GM10266 (cell line): Measurements from ENCODE around the gene MAST4.

Source experiments
- DNase-seq: peaks from one replicate; pipeline ENCODE4 v3.0.0; 2012; ENCODE audit errors: extremely low spot score
- TF ChIP-seq, protein P1 (sequence below): IDR thresholded peaks from 2 replicates; pipeline ENCODE4 v1.5.1; 2012; ENCODE audit warnings: mild to moderate bottlenecking, low read depth; ENCODE audit not compliant: control insufficient read depth, insufficient read depth; ENCODE audit errors: missing control alignments

Gene MAST4

DNA sequence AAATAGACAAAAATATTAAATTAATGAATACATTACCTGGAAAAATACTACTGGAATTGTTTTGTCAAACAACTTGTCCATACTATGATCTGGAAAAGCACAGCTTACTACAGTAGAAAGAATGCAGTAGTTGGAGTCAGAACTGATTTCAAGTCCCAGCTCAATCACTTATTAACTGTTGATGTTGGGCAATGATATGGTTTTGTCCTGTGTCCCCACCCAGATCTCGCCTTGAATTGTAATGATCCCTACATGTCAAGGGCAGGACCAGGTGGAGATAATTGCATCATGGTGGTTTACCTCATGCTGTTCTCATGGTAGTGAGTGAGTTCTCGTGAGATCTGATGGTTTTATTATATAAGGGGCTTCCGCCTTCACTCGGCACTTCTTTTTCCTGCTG is 352.9 kb downstream of the MAST4 start:
- no peak for DNase-seq
- TF ChIP-seq, protein P1, sequence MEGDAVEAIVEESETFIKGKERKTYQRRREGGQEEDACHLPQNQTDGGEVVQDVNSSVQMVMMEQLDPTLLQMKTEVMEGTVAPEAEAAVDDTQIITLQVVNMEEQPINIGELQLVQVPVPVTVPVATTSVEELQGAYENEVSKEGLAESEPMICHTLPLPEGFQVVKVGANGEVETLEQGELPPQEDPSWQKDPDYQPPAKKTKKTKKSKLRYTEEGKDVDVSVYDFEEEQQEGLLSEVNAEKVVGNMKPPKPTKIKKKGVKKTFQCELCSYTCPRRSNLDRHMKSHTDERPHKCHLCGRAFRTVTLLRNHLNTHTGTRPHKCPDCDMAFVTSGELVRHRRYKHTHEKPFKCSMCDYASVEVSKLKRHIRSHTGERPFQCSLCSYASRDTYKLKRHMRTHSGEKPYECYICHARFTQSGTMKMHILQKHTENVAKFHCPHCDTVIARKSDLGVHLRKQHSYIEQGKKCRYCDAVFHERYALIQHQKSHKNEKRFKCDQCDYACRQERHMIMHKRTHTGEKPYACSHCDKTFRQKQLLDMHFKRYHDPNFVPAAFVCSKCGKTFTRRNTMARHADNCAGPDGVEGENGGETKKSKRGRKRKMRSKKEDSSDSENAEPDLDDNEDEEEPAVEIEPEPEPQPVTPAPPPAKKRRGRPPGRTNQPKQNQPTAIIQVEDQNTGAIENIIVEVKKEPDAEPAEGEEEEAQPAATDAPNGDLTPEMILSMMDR = no peak

DNA sequence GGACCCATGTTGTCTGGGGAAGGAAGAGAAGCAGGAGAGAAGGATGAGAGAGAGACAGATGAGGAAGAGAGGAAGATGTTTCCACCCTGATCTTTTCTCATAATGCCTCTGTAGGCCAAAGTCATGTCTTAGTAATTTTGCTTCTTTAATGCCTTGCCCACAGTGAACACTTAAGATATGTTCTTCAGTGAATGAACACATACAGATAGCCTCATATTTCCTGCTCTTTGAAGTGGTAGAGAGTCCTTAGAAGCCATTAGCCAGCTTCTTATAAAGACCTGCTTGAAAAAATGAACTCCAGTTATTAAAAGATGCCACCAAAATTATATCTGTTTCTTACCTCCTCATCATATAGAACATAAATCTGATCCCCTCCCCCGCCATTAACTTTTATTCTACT is 356.0 kb downstream of the MAST4 start:
- TF ChIP-seq, protein P1 = no peak
- DNase-seq = no peak

DNA sequence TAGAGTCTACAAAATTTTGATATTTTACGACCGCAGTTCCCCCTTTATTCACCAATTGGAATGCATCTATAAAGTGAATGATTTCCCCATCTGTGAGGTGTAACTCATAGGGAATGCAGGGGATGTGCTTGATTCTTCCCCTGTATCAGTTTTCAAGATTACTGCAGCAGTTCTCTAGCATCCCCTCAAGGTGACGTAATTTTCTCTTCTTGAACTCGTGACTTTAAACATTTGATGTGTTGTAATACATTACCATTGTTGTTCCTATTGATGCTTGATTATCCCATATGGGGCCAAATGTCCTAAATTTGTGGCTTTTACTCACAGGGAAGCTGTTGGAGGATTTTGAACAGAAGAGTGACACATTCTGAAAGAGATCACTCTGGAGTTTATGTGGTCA is 360.2 kb downstream of the MAST4 start:
- TF ChIP-seq, protein P1 = no peak
- no peak for DNase-seq

DNA sequence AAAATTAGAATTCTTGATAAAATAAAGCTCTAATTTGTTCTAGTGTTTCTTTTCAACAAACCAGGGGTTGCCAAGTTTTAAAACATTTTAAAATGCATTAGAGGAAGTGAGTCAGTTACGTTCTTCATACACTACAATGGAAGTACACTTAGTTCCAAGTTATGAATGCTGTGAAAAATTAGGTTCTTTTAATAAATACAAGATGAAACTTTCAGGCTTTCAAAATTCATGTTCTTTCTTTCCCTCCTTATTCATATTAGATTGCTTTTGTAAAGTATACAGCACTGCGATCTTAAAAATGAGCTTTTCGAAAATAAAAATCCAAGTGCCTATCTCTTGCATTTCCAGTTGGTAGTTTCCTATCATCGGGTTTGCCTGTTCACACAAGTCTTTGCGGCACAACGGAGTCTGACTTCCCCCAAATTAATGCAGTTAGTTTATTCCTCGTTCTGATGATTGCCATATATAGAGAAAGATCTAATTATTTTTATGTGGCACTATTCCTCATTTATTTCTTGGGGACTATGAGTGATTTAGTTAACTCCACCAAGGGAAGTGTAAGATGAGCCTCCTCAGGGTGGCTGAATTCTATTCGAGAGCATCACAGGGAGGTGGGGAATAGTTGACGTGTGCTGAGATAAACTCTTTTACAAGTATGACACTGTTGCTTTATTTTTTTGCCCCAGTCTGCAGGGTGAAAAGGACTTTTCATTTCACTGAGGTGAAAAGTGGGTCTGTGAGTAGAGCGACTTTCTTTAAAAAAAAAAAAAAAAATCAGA is 362.2 kb downstream of the MAST4 start:
- no peak for DNase-seq
- TF ChIP-seq, protein P1 = no peak

DNA sequence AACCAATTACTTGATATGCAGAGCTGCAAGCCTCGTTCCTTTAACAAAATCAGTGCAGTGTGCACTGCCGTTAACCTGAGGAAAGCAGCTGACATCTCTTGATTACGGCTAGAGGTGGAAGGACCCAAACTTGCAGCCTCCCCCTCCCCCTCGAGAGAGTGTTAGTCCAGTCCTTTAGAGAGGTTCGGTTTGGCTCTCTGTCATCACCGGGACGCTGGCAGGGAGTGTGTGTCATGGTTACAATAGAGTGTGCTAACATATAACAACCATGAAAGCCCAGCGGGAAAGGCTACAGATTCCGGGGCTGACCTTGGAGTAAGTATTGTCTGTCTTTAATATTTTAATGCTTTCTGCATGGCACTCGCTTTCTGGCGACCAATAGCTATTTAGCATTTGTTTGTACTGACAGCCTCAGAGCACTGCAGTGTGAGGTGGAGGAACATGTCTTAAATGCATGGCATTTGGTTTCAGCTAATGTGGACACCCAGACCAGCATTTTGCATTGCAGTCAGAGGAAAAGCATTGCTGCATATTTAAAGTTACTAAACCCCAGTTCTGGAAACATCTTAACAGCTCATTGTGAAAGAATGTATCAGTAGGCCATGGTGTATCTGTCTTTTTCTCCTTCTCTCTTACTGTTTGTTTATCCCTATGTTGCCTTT is 362.9 kb downstream of the MAST4 start:
- TF ChIP-seq, protein P1 = no peak
- DNase-seq = no peak

DNA sequence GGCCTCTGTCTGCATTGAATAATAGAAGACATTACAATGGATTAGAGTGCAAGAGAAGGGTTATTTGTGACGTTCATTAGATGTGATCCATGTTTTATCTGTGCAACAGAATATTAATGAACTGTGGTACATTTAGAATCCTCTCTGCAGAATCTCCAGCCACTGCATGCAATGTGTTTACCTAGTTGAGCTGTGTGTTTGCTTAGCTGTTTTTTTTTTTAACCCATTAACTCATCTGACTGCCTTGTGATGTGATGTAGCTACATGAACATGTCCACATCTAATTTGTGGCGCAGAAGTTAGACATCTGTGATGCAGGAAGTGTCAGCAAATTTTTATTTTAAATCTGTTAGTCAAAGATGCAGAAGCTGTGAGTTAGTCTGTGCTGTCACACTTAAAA is 363.5 kb downstream of the MAST4 start:
- no peak for DNase-seq
- TF ChIP-seq, protein P1 = no peak
